ENCODE measurements around the gene DYRK1A.

DNA sequence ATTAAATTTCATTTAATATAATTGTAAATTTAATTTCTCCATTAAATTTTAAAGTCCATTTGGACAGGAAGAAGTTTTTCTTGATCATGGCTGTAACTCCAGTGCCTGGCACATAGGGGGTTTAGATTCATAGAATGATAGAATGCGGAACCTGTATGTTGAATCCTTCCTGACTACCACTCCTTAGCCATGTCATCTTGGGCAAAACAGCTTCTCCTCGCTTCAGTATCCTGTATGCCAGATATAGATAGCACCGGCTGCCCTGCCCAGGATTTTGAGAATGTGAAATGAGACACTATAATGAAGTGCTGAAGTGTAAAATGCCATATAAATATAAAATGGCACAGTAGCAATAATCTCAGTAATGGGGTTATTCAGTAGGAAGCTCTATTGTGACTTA, 6.4 kb downstream of the DYRK1A start:
- no peak for TF ChIP-seq POLR2A (IDR thresholded peaks at IDR 0.05)
- TF ChIP-seq, protein P1, sequence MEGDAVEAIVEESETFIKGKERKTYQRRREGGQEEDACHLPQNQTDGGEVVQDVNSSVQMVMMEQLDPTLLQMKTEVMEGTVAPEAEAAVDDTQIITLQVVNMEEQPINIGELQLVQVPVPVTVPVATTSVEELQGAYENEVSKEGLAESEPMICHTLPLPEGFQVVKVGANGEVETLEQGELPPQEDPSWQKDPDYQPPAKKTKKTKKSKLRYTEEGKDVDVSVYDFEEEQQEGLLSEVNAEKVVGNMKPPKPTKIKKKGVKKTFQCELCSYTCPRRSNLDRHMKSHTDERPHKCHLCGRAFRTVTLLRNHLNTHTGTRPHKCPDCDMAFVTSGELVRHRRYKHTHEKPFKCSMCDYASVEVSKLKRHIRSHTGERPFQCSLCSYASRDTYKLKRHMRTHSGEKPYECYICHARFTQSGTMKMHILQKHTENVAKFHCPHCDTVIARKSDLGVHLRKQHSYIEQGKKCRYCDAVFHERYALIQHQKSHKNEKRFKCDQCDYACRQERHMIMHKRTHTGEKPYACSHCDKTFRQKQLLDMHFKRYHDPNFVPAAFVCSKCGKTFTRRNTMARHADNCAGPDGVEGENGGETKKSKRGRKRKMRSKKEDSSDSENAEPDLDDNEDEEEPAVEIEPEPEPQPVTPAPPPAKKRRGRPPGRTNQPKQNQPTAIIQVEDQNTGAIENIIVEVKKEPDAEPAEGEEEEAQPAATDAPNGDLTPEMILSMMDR (IDR thresholded peaks at IDR 0.05), result no peak

Data from heart left ventricle (tissue), 13 donors.